Stimulated activated CD4-positive, alpha-beta T cell treated with anti-CD3 and anti-CD28 coated beads, Interleukin-4, amount 100 ng/mL, for 4 hours (primary cell): ENCODE results near the gene UVRAG.
A peak's percentile ranks its signal among the peaks of the same experiment; 100 is the strongest.

Source experiments
- DNase-seq, 2 experiments: peaks; one replicate each; pipeline ENCODE4 v3.0.0-alpha.2; 2020

UVRAG gene

GRCh38 chr11:75784085-75784478, 30.9 kb upstream of the UVRAG start:
- no peak for DNase-seq

- no peak for DNase-seq
Measured at GRCh38 chr11:75784506-75784905, 30.5 kb upstream of the UVRAG start.

GRCh38 chr11:75785187-75785586, 29.8 kb upstream of the UVRAG start:
- no peak for DNase-seq

GRCh38 chr11:75786101-75786736, 28.8 kb upstream of the UVRAG start:
- no peak for DNase-seq

- DNase-seq = no peak
Measured at GRCh38 chr11:75789521-75789920, 25.5 kb upstream of the UVRAG start.

GRCh38 chr11:75790986-75791385, 24.0 kb upstream of the UVRAG start:
- DNase-seq = no peak

- DNase-seq = no peak
Measured at GRCh38 chr11:75792127-75792731, 22.8 kb upstream of the UVRAG start.

GRCh38 chr11:75792997-75793800, 21.8 kb upstream of the UVRAG start:
- DNase-seq = no peak

- no peak for DNase-seq
Measured at GRCh38 chr11:75793966-75794365, 21.0 kb upstream of the UVRAG start.

GRCh38 chr11:75795276-75796090, 19.5 kb upstream of the UVRAG start:
- no peak for DNase-seq

GRCh38 chr11:75796091-75796435, 18.9 kb upstream of the UVRAG start:
- no peak for DNase-seq

GRCh38 chr11:75797116-75797515, 17.9 kb upstream of the UVRAG start:
- DNase-seq = no peak

GRCh38 chr11:75797792-75798191, 17.2 kb upstream of the UVRAG start:
- no peak for DNase-seq

GRCh38 chr11:75800136-75800675, 14.8 kb upstream of the UVRAG start:
- no peak for DNase-seq

GRCh38 chr11:75800728-75801361, 14.2 kb upstream of the UVRAG start:
- DNase-seq = no peak

GRCh38 chr11:75801362-75802020, 13.5 kb upstream of the UVRAG start:
- DNase-seq = no peak

- no peak for DNase-seq
Measured at GRCh38 chr11:75802021-75802912, 12.7 kb upstream of the UVRAG start.

- peak; percentile 51 to 56 for DNase-seq
Measured at GRCh38 chr11:75802913-75803820, 11.8 kb upstream of the UVRAG start.

- no peak for DNase-seq
Measured at GRCh38 chr11:75809111-75809510, 5.9 kb upstream of the UVRAG start.

- DNase-seq = no peak
Measured at GRCh38 chr11:75809991-75810390, 5.0 kb upstream of the UVRAG start.
